ENCODE measurements around the gene ARFGEF2.

Gene ARFGEF2

GRCh38 chr20:48957533-48957932 lies 36.0 kb downstream of the ARFGEF2 start:
- H3K27ac ChIP-seq: no peak overlapping the region
- no peak for TF ChIP-seq CTCF (conservative IDR thresholded peaks at IDR 0.05)
- no peak for TF ChIP-seq ZFX (IDR thresholded peaks at IDR 0.05)

GRCh38 chr20:48958743-48959142 lies 37.2 kb downstream of the ARFGEF2 start:
- TF ChIP-seq CTCF (conservative IDR thresholded peaks at IDR 0.05) (no peak), ZFX (IDR thresholded peaks at IDR 0.05) (no peak)
- H3K27ac ChIP-seq: no peak overlapping the region

GRCh38 chr20:48959899-48960550 lies 38.5 kb downstream of the ARFGEF2 start:
- H3K27ac ChIP-seq: no peak overlapping the region
- TF ChIP-seq CTCF (conservative IDR thresholded peaks at IDR 0.05) (no peak), ZFX (IDR thresholded peaks at IDR 0.05) (no peak)

- TF ChIP-seq CTCF (conservative IDR thresholded peaks at IDR 0.05) (no peak), ZFX (IDR thresholded peaks at IDR 0.05) (no peak)
- no peak overlapping the region for H3K27ac ChIP-seq
These were observed 40.9 kb downstream of the ARFGEF2 start for GRCh38 chr20:48962421-48962820.

- no peak overlapping the region for H3K27ac ChIP-seq
- no peak for TF ChIP-seq CTCF (conservative IDR thresholded peaks at IDR 0.05)
- no peak for TF ChIP-seq ZFX (IDR thresholded peaks at IDR 0.05)
These were observed 41.7 kb downstream of the ARFGEF2 start for GRCh38 chr20:48962976-48963771.

GRCh38 chr20:48965189-48965910 lies 43.8 kb downstream of the ARFGEF2 start:
- TF ChIP-seq ZFX (IDR thresholded peaks at IDR 0.05): no peak
- no peak for TF ChIP-seq CTCF (conservative IDR thresholded peaks at IDR 0.05)
- no peak overlapping the region for H3K27ac ChIP-seq
